Measurements from ENCODE around the gene ARMC6. TPM values are rescaled to one million over a fixed set of nuclear protein-coding genes. Genes with fewer than 3 reads are reported as not detected.

The ARMC6 gene
- polyA plus RNA-seq (ENCODE audit: insufficient read length) = 40.9 TPM
- long read RNA-seq, donor 1, transcript ARMC6-206 (9 exons, 2,488 nt) = minor isoform, 5 of 29 reads
- long read RNA-seq, donor 1, transcript ARMC6-202 (8 exons, 2,383 nt) = major isoform, 11 of 29 reads
- long read RNA-seq, donor 1, partial matches to known transcripts = 11 of 29 reads
- long read RNA-seq, donor 1, other reads (novel, unspliced or antisense) = 0 of 29 reads
- long read RNA-seq, donor 2, transcript ARMC6-202 (8 exons, 2,383 nt) = major isoform, 9 of 13 reads
- long read RNA-seq, donor 2, partial matches to known transcripts = 0 of 13 reads
- long read RNA-seq, donor 2, other reads (novel, unspliced or antisense) = 0 of 13 reads
- long read RNA-seq, donor 3, partial matches to known transcripts = 0 of 6 reads
- long read RNA-seq, donor 3, other reads (novel, unspliced or antisense) = 0 of 6 reads
- long read RNA-seq, donor 4 = 0 reads
- long read RNA-seq, donor 5, transcript ARMC6-206 (9 exons, 2,488 nt) = major isoform, 8 of 16 reads
- long read RNA-seq, donor 5, transcript ARMC6-202 (8 exons, 2,383 nt) = major isoform, 8 of 16 reads
- long read RNA-seq, donor 5, partial matches to known transcripts = 0 of 16 reads
- long read RNA-seq, donor 5, other reads (novel, unspliced or antisense) = 0 of 16 reads
- long read RNA-seq, donor 6, transcript ARMC6-202 (8 exons, 2,383 nt) = major isoform, 7 of 38 reads
- long read RNA-seq, donor 6, partial matches to known transcripts = 15 of 38 reads
- long read RNA-seq, donor 6, other reads (novel, unspliced or antisense) = 12 of 38 reads
- long read RNA-seq, donor 7, transcript ARMC6-206 (9 exons, 2,488 nt) = major isoform, 6 of 12 reads
- long read RNA-seq, donor 7, transcript ARMC6-202 (8 exons, 2,383 nt) = major isoform, 6 of 12 reads
- long read RNA-seq, donor 7, partial matches to known transcripts = 0 of 12 reads
- long read RNA-seq, donor 7, other reads (novel, unspliced or antisense) = 0 of 12 reads
- long read RNA-seq, donor 8, partial matches to known transcripts = 0 of 4 reads
- long read RNA-seq, donor 8, other reads (novel, unspliced or antisense) = 0 of 4 reads

GRCh38 chr19:19033426-19034203, at the start of gene ARMC6, which contains the start of gene SUGP2:
Gene ARMC6 (plus strand): TSS chr19:19033603. CDS start chr19:19034210, 607 bp downstream.
Gene SUGP2 (minus strand): TSS chr19:19033517. CDS start chr19:19031071, 2,446 bp downstream.
- DNase-seq = peak; percentile 87

- no peak for DNase-seq
These were observed 49.2 kb upstream of the ARMC6 start for GRCh38 chr19:18984251-18984650.

- no peak for DNase-seq
These were observed 48.1 kb upstream of the ARMC6 start for GRCh38 chr19:18985257-18985656.

GRCh38 chr19:18987456-18987855, 45.9 kb upstream of the ARMC6 start:
- no peak for DNase-seq

GRCh38 chr19:18989316-18989715, 44.1 kb upstream of the ARMC6 start:
- DNase-seq = no peak

- no peak for DNase-seq
These were observed 43.2 kb upstream of the ARMC6 start for GRCh38 chr19:18990128-18990708.

GRCh38 chr19:18991006-18991405, 42.4 kb upstream of the ARMC6 start:
- DNase-seq = no peak

GRCh38 chr19:18991468-18991867, 41.9 kb upstream of the ARMC6 start:
- DNase-seq = no peak

- DNase-seq = no peak
These were observed 40.7 kb upstream of the ARMC6 start for GRCh38 chr19:18992696-18993095.

- no peak for DNase-seq
These were observed 40.3 kb upstream of the ARMC6 start for GRCh38 chr19:18993115-18993514.

GRCh38 chr19:18995804-18996241, 37.6 kb upstream of the ARMC6 start:
- peak; percentile 81 for DNase-seq

- DNase-seq = no peak
These were observed 37.1 kb upstream of the ARMC6 start for GRCh38 chr19:18996351-18996750.

- no peak for DNase-seq
These were observed 36.5 kb upstream of the ARMC6 start for GRCh38 chr19:18996796-18997394.

- no peak for DNase-seq
These were observed 35.1 kb upstream of the ARMC6 start for GRCh38 chr19:18998276-18998675.

GRCh38 chr19:18999016-18999758, 34.2 kb upstream of the ARMC6 start:
- no peak for DNase-seq

GRCh38 chr19:18999896-19000620, 33.3 kb upstream of the ARMC6 start:
- no peak for DNase-seq

GRCh38 chr19:19004144-19004543, 29.3 kb upstream of the ARMC6 start:
- DNase-seq = no peak

GRCh38 chr19:19006213-19006612, 27.2 kb upstream of the ARMC6 start:
- no peak for DNase-seq

- no peak for DNase-seq
These were observed 23.5 kb upstream of the ARMC6 start for GRCh38 chr19:19009951-19010350.
